Medulla oblongata (tissue), 1 donor: ENCODE measurements around the gene WRAP53.
"Not testable (repeated sequence)": the region's sequence is repeated elsewhere in the genome, so short reads cannot be mapped to it uniquely, and the experiment has no call there.

Experiments
- DNase-seq: peaks from one replicate; pipeline ENCODE4 v3.0.0-alpha.2; 2015; ENCODE audit errors: extremely low spot score

The WRAP53 gene

DNA sequence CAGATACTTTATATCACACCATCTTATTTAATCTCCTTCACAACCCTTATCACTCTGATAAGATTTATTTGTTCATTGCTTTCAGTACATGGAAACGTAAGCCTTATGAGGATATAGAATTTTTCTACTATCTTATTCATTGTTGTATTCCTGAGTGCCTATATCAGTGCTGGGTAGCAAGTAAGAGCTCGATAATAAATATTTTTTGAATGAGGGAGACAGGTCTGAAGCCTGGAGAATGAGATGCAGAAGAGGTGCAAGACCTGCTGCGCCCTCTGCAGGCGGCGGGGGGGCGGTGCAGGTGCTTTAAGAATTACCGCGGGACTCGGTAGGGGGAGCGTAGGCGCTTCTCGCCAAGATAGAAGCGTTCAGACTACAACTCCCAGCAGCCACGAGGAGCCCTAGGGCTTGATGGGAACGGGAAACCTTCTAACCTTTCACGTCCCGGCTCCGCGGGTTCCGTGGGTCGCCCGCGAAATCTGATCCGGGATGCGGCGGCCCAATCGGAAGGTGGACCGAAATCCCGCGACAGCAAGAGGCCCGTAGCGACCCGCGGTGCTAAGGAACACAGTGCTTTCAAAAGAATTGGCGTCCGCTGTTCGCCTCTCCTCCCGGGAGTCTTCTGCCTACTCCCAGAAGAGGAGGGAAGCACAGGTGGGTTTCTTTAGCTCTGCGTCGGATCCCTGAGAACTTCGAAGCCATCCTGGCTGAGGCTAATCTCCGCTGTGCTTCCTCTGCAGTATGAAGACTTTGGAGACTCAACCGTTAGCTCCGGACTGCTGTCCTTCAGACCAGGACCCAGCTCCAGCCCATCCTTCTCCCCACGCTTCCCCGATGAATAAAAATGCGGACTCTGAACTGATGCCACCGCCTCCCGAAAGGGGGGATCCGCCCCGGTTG, at the start of gene WRAP53:
TSS of gene WRAP53 (plus strand) at position 570 of the 900 bp plus-strand sequence. CDS start at position 742, 172 bp downstream.
- DNase-seq: peak; percentile 99

DNA sequence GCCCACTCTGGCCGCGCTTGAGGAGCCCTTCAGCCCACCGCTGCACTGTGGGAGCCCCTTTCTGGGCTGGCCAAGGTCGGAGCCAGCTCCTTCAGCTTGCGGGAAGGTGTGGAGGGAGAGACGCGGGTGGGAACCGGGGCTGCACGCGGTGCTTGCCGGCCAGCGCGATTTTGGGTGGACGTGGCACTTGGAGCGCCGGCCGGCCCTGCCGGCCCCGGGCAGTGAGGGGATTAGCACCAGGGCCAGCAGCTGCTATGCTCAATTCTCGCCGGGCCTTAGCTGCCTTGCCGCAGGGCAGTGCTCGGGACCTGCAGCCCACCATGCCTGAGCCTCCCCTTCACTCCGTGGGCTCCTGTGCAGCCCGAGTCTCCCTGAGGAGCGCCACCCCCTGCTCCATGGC, 47.5 kb upstream of the WRAP53 start:
- DNase-seq: no peak

DNA sequence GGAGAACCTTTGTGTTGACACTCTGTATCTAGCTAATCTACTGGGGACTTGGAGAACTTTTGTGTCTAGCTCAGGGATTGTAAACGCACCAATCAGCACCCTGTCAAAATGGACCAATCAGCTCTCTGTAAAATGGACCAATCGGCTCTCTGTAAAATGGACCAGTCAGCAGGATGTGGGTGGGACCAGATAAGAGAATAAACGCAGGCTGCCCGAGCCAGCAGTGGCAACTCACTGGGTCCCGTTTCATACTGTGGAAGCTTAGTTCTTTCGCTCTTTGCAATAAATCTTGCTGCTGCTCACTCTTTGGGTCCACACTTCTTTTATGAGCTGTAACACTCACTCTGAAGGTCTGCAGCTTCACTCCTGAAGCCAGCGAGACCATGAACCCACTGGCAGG, 46.6 kb upstream of the WRAP53 start:
- DNase-seq: not testable (repeated sequence)

DNA sequence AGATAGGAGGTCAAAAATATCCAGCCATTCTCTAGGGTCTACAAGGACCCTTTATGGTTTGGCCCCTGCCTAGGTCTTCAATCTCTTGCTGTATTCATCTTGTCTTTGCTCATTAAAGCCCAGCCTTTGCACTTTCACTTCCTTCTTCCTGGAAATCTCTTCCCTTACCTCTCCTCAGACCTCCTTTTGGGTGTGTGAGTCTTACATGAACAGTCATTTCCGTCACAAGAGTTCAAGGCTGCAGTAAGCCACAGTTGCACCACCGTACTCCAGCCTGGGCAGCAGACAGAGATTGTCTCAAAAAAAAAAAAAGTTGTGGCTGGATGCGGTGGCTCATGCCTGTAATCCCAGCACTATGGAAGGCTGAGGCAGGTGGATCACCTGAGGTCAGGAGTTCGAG, 43.5 kb upstream of the WRAP53 start:
- no peak for DNase-seq

DNA sequence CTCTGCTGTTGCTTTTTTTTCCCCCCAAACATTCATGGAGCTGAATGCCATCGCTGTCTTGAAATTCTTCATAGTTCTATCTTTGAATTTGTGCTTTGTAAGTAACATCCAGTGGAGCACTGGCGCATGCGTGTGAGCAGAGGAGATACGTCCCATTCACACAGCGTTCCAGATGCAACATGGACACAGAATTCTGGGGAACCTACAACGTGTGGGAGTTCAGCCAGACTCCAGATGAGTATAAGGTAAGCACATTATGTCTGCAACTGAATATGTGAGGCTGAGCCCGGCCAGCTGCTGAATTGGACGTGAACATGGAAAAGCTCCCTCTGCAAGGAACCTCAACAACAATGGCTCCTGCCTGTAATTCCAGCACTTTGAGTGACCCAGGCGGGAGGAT, 41.8 kb upstream of the WRAP53 start:
- no peak for DNase-seq

DNA sequence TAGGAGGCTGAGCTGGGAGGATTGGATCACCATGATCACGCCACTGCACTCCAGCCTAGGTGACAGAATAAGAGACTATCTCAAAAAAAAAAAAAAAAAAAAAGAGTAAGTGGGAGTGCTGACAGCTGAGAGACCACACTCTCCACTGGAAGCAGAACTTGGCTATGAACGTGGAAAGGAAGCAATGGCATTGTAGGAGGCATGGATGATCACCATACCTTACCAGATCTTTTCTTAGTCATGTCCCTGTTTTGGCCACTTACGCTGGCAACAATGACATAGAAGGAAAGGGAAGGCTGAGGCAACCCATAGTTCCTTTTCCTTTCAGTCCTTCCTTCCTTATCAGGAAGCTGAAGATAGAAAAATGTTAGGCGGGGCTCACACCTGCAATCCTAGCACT, 41.3 kb upstream of the WRAP53 start:
- no peak for DNase-seq

DNA sequence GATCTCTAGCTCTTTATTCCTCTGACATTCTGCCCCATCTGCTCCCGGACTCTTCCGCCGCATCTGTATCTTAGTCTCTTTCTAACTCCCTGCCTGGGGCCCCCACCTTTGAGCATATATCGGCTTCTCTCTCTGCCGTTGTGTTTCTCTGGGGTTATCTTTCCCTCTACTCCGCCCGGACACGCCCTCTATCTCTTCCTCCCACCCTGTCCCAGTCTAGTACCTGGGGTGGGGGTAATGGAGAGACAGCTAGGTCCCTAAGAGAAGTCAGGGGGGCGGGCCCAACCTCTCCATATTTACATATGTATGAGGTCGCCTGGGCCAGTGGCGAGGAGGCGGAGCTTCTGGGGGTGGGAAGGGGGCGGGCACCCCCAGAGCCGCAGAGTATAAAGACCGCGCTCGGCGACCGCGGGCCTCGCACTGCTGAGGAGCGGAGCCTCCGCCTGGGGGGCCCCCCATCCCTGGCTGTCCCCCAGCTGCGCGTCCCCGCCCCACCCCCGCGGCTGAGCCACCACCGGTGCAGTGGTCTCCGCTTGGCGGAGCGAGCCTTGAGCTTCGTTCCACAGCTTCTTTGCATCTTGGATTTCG, 37.7 kb upstream of the WRAP53 start, which contains the start of gene ATP1B2:
TSS of gene ATP1B2 (plus strand) at position 418 of the 588 bp plus-strand sequence. CDS start 593 bp downstream, outside the sequence.
- peak; percentile 78 for DNase-seq

DNA sequence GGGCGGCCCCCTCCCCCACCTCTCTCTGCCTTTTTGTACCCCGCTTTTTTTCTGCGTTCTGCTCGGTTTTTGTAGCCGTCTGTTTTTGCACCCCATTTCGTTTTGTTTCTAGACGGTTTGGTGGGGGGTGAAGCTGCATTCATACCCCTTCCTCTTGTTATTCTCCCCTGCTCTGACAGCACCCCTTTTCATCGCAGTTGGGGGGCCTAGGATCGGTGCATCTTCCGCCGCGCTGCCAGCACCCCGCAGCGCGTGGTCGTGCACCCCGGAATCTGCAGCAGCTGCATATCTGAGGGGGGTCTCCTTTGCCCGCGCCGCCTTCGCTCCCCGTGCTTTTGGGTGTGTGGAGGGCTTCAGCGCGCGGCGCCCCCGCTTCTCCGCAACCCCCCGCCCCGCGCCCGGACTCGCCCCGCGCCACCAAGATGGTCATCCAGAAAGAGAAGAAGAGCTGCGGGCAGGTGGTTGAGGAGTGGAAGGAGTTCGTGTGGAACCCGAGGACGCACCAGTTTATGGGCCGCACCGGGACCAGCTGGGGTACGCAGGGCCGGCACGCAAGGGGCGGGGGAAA, 37.1 kb upstream of the WRAP53 start:
- no peak for DNase-seq

DNA sequence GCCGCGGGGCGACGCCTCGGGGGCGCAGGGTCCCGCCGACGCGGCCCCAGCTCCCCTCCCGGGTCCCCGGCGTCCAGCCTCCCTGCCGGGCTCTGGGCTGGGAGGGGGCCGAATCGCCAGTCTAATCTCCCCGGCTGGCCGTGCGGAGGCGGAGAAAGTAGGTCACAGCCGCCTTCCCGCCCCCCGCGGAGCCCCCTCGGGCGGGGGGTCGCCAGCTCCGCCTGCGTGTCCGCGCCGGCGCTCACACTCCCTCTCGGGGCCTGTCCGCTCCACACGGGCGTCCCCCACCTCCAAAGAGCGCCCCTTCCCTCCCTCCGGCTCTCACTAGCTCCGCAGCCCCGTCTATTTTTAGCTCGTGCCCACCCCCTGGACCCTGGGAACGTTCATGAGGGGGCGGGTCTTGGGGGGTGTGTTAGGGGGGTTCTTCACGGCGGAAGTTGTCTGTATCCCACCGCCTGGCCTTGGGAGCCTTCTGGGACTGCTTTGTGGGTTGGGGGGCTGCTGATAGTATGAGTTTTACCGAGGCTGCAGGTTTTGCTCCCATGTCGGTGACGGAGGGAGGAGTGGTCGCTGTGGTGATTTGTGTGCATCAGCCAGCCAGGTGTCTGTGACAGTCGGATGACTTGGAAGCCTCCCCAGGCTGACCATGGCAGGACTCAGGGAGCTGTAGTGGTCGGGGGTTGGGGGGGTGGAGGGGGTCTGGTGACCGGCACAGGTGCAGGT, 36.5 kb upstream of the WRAP53 start:
- peak; percentile 56 for DNase-seq

DNA sequence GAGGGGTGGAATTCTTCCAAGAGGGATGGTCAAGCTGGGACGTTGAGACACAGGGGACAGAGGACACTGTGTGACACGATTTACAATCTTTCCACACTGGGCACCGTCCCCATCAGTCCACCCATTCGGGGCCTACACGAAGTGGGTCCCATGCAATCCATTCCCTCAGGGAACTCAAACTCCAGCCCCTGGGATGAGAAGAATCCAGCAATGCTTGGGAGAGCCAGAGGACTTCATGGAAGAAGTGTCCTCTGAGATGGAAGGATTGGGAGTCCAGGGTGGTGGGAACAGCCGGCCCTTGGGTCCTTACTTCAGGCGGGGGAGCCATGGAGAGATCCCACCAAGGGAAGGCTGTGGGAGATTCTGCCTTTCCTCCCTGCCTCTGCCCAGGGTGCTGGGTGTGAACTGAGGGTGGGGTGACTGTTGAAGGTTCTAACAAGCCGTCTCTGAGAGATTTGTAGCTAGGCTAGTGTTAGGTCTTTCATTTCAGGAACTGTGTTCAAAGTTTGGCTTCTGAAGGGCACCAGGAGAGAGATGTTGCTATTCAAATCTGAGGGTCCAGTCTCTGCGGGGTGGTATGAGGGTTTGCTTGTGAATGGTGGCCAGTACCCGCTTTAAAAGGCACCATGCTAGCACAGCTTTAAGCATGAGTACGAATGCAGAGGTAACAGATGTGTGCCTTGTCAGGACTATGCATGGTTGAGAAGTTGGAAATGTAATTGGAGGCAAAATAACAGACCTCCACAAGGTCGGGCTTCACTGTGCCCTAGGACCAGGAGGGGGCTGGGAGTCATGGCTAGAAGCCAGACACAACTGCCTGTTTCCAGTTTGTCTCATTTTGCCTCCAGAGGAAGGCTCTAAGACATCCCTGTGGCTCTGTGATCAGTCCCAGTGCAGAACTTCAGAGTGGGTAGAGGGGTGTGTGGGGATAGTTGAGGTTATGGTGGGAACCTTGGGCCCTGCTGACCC, 35.6 kb upstream of the WRAP53 start:
- DNase-seq: peak; percentile 37

DNA sequence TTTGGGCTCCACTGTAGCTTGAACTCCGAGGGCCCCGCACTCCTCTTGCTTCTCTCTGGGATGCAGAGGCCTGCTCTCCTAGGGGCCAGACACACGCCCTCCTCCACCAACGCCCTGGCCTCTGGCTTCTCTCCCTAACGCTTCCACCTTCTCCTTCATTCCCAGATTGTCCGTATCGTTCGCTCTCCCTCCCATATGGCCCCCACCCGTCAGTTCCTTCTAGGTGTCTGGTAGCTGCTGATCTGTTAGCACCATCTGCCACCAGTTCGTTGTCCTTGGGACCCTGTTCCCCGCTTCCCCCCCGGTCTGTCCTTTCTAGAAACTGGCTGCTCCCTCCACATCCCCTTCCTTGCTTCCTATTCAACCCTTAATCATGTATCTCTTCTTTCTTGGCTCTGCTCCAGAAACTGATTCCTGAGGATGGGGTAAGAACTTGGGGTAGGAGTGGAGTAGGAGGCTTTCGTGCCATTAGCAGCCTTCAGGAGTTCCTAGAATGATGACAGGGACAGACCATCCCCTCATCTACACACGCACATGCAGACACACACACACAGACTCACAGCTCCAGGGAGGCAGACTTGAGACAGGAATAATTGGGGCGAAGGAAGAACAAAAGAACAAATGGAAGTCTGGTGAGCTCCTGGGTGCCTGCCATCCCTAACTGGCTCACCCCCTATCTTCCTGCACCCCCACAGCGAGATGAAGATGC, 33.3 kb upstream of the WRAP53 start:
- no peak for DNase-seq

DNA sequence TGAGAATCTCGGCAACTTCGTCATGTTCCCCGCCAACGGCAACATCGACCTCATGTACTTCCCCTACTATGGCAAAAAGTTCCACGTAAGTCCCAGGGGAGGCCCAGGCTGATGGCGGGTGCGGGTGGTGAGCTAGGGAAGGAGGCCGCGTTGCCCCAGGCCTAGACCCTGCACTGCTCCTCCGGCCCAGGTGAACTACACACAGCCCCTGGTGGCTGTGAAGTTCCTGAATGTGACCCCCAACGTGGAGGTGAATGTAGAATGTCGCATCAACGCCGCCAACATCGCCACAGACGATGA, 32.8 kb upstream of the WRAP53 start:
- no peak for DNase-seq

DNA sequence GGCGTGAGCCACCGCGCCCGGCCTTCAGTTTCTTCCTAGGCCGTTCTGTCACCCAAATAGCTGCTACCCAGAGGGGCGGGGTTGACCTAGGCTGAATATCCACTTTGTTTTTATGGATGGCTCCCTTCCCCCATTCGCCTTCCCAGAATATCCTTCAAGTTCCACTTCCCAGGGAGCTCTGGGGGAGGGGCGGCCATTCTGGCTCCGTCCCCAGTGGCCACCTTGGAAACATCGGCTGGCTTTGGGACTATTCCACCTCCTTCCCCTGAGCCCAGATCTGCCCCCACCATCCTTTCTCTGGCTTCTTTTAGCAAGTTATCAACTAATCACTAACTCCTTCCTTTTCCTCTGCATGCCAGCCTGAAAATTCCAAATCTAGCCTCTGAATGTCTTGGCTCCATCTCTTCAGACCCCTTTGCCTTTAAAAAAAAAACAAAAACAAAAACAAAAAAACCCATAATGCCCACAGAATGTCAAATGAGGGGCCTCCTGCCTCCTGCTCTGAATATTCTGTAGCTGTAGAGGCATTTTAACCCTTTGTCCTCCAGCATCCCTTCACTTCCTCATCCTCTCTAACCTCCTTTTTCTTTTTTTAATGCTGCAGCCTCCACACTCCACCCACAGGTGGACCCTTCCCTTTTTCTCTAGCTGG, 31.2 kb upstream of the WRAP53 start:
- DNase-seq: peak; percentile 85

DNA sequence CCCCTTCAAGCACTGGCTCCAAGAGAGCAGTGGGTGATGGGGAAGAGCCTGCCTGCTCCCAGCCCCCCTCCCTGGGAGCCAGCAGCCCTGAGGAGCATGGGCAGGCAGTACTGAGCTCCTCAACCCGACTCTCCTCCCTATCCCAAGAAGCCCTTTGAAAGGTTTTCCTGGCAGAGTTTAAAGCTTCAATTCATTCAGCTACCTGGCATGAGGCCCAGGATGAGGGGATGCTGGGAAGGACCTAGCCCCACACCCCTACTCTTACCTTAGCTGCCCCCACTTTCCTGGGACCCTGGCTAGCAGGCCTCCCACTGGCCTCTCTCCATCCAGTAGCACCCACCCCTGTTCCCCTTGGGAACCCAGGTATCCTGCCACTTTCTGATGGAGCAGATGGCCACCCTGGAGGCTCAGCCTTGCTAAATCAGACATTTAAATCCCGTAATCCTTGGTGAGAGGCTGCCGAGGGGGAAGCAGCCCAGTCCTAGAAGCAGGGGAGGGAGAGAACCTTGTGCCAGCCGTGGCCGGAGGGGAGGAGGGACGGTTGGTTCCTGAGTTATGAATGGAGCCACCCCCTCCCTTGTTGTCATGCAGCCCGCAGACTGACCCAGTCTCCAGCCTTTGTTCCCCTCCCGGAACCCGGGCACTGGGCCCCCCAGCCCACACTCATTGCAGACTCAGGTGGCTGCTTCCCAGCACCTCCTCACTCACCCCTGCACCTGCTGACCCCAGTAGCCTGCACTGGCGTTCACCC, 20.4 kb upstream of the WRAP53 start:
- DNase-seq: peak; percentile 90

DNA sequence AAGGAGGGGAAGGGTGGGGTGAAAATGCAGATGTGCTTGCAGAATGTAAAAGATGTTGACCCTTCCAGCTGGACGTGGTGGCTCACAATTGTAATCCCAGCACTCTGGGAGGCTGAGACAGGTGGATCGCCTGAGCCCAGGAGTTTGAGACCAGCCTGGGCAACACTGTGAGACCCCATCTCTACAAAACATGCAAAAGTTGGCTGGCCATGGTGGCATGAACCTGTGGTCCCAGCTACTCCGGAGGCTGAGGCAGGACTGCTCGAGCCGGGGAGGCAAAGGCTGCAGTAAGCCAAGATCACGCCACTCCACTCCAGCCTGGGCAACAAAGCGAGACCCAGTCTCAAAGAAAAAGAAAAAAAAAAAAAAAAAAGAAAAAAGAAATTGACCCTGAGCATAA, 19.8 kb upstream of the WRAP53 start:
- DNase-seq: no peak

DNA sequence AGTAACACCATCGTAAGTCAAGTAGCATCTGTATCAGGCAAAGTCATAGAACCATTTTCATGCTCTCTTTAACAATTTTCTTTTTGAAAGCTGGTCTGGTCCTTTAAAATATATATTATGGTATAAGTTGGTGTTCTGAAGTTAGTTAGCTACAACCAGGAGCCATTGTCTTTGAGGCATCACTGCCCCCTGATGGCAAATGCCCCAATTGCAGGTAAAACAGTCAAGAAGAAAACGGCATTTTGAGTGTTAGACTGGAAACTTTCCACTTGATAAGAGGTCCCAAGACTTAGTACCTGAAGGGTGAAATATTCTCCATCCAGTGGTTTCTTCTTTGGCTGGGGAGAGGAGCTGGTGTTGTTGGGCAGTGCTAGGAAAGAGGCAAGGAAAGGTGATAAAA, 15.0 kb upstream of the WRAP53 start:
- no peak for DNase-seq

DNA sequence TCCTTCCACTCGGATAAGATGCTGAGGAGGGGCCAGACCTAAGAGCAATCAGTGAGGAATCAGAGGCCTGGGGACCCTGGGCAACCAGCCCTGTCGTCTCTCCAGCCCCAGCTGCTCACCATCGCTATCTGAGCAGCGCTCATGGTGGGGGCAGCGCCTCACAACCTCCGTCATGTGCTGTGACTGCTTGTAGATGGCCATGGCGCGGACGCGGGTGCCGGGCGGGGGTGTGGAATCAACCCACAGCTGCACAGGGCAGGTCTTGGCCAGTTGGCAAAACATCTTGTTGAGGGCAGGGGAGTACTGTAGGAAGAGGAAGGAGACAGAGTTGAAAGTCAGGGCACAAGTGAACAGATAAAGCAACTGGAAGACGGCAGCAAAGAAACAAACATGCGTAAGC, 13.3 kb upstream of the WRAP53 start:
- no peak for DNase-seq

DNA sequence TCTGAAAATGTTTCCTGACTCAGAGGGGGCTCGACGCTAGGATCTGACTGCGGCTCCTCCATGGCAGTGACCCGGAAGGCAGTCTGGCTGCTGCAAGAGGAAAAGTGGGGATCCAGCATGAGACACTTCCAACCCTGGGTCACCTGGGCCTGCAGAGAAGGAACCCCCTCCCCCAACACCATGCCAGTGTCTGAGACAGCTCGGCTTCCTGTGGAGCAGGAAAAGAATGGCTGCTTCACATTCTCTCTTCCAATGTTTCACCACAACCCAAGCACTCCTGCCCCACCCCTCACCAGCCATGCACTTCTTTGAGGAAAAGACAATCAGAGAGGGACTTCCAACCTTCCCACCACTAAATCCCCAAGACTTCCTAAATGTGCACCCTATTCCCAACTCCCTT, 11.7 kb upstream of the WRAP53 start:
- DNase-seq: no peak

DNA sequence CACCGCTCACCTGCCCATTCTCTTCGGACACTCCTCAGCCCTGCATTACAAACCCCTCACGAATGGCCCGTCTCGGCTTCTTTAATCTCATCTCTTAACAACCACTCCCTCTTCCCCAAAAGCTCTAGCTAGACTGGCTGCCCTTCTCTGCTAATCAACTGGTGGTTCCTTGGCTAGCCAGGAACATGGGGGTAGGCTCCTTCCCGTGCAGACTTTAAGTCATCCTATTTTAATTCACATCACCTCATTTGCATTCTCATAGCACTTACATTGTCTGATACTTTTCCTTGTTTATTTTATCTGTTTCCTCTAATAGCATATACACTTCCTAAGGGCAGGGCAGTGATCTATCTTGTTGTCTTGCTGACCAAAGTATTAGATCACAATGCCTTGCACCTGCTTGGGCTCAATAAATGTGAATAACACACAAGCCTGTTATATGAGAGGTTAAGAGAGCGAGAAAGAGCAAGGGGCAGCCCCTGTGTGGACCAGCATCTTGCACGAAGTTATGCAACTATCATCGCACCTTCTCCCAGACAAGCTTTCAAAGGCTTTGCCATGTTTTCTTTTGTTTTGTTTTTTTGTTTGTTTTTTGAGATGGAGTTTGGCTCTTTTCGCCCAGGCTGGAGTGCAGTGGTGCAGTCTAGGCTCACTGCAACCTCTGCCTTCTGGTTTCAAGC, 10.7 kb upstream of the WRAP53 start:
- no peak for DNase-seq
